ENCODE results near the gene CPNE4. TPM values are rescaled to one million over a fixed set of nuclear protein-coding genes. Genes with fewer than 3 reads are reported as not detected.

The CPNE4 gene
- total and polyA plus RNA-seq, 2 donors (not counting 3 experiments of a cell fraction or from before 2014, with no cell fraction given), result not detected

DNA sequence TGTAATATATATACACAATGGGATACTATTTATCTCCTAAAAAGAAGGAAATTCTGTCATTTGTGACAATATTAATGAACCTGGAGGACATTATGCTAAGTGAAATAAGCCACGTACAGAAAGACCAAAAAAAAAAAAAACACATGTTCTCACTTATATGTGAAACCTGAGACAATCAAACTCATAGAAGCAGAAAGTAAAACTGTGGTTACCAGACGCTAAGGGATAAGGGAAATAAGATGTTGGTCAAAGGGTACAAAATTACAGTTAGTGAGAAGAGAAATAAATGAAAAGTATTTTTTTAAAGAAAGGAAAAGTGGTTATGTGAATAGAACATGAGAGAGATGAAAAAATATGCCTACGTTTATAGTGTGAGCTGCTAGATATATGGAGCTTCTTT lies 101.1 kb downstream of the CPNE4 start:
- no peaks in the 10 kb centered on the region for H4K20me1 ChIP-seq (replicated peaks; ENCODE audit: control insufficient read depth, extremely low read depth, insufficient read depth, low read length)
- no peak overlapping the region for H3K4me3 ChIP-seq (replicated peaks in 1 of 3; ENCODE audit: insufficient read depth in 1 of 3, low read depth in 1 of 3, low read length in 3 of 3)
- ChIA-PET POLR2A (no interaction called here), CTCF (no interaction called here)
- no peak overlapping the region for H3K27ac ChIP-seq (ENCODE audit: insufficient read depth, low read depth, low read length)
- intact Hi-C loops (cut with micrococcal nuclease) (no loop called here), dilution Hi-C loops (cut with MboI; ENCODE audit: extremely low pct_ligation_motif_present, low sequenced_read_pairs) (no loop called here)
- BruUV-seq (replicated peaks), result no TSS peak
- H3K79me2 ChIP-seq (ENCODE audit: control insufficient read depth, insufficient read depth, low read length), result no peaks in the 10 kb centered on the region
- no peaks in the 10 kb centered on the region for H3K9me1 ChIP-seq (replicated peaks; ENCODE audit: control insufficient read depth, extremely low read depth, insufficient read depth, low read length)
- FAIRE-seq (no peak), DNase-seq (ENCODE audit: low read depth, low spot score) (no peak)
- no peak overlapping the region for H2AFZ ChIP-seq (ENCODE audit: low read depth, low read length)
- H3K9ac ChIP-seq (replicated peaks; ENCODE audit: extremely low read depth, insufficient read depth, low read length), result no peak overlapping the region
- no peaks in the 10 kb centered on the region for H3K9me3 ChIP-seq (replicated peaks; ENCODE audit: control insufficient read depth, insufficient read depth, low read length)
- TF ChIP-seq EZH2 (IDR thresholded peaks at IDR 0.05; ENCODE audit: borderline replicate concordance, low read depth, low read length, severe bottlenecking), result no peak
- no peak for TF ChIP-seq POLR2AphosphoS5 (IDR thresholded peaks at IDR 0.05; ENCODE audit: insufficient read depth, low read depth, low read length)
- TF ChIP-seq, protein P1, sequence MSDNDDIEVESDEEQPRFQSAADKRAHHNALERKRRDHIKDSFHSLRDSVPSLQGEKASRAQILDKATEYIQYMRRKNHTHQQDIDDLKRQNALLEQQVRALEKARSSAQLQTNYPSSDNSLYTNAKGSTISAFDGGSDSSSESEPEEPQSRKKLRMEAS (IDR thresholded peaks at IDR 0.05; ENCODE audit: insufficient read depth, insufficient read length), result no peak
- TF ChIP-seq FOS (IDR thresholded peaks at IDR 0.05; ENCODE audit: borderline replicate concordance, insufficient read depth, low read length), result no peak
- no peak for TF ChIP-seq JUN (IDR thresholded peaks at IDR 0.05; ENCODE audit: borderline replicate concordance, insufficient read depth, insufficient read length, low read depth)
- TF ChIP-seq CTCF (IDR thresholded peaks at IDR 0.05; ENCODE audit: extremely low read depth in 1 of 2, insufficient read depth in 1 of 2, low read depth in 1 of 2, low read length in 2 of 2), result no peak
- no peak for TF ChIP-seq MYC (IDR thresholded peaks at IDR 0.05; ENCODE audit: low read depth, low read length)
- TF ChIP-seq POLR2A (IDR thresholded peaks at IDR 0.05; ENCODE audit: low read depth, low read length), result no peak
- no peak for TF ChIP-seq GATA2 (IDR thresholded peaks at IDR 0.05; ENCODE audit: insufficient read depth, insufficient read length, low read depth, low read length)
- H3K4me1 ChIP-seq (ENCODE audit: control insufficient read depth, extremely low read depth, insufficient read depth, low read length), result no peaks in the 10 kb centered on the region
- H3K27me3 ChIP-seq (ENCODE audit: control insufficient read depth in 2 of 2, insufficient read depth in 2 of 2, low read length in 2 of 2), result no peaks in the 10 kb centered on the region
- no peak overlapping the region for H3K4me2 ChIP-seq (ENCODE audit: insufficient read depth, low read length)
- no peaks in the 10 kb centered on the region for H3K36me3 ChIP-seq (ENCODE audit: control insufficient read depth in 2 of 2, extremely low read depth in 1 of 2, insufficient read depth in 2 of 2, low read length in 2 of 2)

Data from endothelial cell of umbilical vein (primary cell).